ENCODE data around the gene GTF2A1.

- no peak for TF ChIP-seq CTCF (IDR thresholded peaks at IDR 0.05)
- no peak for TF ChIP-seq EZH2 (IDR thresholded peaks at IDR 0.05)
Measured at GRCh38 chr14:81165188-81165587, 55.6 kb downstream of the GTF2A1 start.

All from neural progenitor cell (in vitro differentiated cells).